NCI-H1694 treated with DMSO at 0.1 percent for 48 hours (cell line): ENCODE results near the gene XRCC4.
"Not testable (repeated sequence)": the region's sequence is repeated elsewhere in the genome, so short reads cannot be mapped to it uniquely, and the experiment has no call there.

Source experiments
- DNase-seq: peaks from one replicate; lab custom pipeline; 2025; lab: John Stamatoyannopoulos, UW

Gene XRCC4

DNA sequence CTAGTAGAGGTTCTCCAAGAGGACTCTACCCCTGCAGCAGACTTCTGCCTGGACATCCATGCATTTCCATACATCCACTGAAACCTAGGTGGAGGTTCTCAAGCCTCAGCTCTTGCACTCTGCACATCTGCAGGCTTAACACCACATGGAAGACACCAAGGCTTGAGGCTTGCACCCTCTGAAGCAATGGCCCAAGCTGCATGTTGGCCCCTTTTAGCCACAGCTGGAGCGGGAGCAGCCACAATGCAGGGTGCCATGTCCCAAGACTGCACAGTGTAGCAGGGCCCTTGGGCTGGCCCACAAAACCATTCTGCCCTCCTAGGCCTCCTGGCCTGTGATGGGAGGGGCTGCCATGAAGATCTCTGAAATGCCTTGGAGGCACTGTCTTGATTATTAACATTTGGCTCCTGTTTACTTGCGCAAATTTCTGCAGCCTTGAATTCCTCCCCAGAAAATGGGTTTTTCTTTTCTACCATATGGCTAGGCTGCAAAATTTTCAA lies 271.0 kb downstream of the XRCC4 start:
- no peak for DNase-seq

DNA sequence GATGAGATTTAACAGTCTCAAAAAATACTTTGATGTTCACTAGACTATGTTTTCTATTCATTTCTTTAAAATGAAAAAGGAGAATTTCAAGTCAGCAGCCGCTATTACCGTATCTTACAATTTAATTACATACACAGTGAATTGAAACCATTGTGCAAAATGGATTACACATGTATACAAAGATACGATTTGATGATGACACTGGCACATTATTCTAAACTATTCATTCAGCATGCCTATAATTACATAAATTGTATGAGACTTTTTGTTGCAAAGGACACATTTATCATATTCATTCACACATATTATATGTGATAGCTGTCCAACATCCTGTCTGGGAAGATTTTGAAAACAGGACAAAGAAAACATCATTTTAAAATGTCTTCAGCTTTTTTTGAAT lies 275.9 kb downstream of the XRCC4 start:
- DNase-seq, result no peak

DNA sequence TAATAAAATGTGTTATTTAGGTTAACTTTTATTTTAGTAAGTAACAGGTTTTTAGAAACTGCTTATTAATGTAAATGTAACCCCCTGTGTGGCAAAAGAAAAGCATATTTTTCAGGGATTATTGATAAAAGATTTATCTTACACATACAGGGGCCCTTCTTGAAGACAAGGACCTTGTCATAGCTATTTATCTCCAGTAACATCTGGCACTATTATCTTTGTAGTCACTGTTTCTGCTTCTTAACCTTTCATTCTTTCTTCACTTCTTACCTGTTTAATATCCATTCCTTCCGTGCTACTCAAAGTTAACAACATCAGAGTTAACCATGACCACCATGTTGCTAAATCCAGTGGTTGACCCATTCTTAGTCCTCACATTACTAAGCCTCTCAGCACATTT lies 276.4 kb downstream of the XRCC4 start:
- DNase-seq, result no peak

DNA sequence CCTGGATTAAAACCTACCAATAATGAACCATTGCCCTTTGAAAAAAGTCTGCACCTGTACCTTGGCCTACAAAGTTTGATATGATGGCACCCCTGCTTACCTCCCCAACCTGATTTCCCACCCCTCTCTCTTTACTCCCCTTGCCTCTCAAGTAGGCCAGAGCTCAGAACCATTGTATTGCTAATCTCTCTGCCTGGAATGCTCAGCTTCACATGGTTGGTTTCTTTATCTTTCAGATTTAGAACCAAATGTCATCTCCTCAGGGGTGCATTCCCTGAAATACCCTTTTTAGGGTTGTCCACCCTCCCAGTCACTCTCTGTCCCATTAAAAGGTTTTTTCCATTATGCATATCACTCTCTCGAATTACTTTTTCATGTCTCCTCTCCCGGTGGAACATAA lies 277.6 kb downstream of the XRCC4 start:
- no peak for DNase-seq

DNA sequence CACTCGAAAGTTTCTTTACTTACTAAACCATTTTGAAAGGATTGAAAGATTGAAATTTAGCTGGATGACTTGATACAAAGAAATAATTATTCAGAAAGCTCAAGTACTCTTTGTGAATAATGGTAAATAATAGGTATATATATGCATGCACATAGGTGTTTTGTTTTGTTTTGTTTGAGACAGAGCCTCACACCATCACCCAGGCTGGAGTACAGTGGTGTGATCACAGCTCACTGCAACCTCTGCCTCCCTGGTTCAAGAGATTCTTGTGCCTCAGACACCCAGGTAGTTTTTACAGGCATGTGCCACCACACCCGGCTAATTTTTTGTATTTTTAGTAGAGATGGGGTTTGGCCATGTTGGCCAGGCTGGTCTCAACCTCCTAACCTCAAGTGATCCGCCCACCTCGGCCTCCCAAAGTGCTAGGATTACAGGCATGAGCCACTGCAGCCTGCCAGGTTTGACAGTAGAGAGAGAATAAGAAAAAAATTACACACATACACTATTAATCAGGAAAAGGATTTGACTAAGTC lies 278.2 kb downstream of the XRCC4 start:
- not testable (repeated sequence) for DNase-seq

DNA sequence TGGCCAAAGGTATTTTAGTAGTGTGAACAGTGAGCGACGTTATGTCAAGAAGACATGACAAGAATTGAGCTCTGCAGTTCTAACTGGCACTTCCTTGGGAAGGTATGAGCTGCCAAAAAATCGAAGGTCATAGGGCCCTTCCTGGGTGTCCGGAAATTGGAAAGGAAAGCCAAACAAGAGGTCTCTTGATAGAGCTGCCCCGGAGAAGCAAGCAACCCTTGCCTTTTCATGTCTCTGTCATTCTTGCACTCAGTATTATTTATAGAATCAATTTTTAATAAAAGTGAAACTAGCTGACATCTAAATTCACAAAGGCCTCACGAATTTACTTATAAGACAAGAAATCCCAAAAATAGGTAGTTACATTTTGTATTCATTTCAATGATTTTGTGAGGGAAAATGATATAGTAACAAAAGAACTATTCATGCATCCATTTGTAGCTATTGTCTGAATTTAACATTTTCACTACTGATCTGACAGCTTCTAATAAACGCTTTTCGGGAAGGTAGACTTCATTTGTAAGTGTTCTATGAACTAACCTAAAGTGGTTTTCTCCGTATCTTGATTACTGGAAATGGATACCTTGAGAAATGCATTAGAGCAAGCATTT lies 280.4 kb downstream of the XRCC4 start:
- DNase-seq, result no peak

DNA sequence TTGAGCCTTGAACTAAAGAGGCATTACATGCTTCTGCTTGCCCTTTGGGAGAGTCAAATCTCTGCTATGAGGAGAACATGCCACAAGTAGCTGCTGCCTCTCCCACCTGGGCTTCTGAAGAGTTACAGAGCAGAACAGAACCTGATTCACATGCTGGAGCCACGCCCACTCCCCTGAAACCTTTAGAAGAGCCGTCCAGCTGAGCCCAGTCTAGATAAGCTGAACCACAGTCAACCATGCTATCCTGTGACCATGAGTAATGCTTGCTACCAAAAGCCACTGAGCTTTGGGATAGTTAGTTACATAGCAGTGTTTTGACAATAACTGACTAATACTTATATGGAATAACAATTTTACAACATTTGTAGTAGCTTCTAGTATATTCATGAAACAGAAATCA lies 283.2 kb downstream of the XRCC4 start:
- DNase-seq, result no peak

DNA sequence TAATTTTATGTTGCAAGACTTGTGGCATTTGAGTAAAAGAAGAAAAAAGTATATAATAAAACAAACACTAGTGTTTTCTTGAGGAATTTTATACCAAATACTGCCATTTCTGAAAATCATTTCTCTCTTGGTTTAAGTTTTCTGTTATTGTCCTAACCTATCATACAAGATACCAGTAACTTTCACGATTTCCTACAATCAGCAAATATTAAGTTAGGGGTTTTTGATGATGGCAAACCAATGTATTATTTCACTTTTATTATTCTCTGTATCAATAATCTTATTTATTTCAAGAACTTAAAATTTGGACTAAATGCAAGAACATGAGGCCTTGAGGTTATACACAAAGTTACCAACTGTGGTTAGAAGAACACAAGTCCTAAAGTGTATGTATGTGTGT lies 285.2 kb downstream of the XRCC4 start:
- no peak for DNase-seq

DNA sequence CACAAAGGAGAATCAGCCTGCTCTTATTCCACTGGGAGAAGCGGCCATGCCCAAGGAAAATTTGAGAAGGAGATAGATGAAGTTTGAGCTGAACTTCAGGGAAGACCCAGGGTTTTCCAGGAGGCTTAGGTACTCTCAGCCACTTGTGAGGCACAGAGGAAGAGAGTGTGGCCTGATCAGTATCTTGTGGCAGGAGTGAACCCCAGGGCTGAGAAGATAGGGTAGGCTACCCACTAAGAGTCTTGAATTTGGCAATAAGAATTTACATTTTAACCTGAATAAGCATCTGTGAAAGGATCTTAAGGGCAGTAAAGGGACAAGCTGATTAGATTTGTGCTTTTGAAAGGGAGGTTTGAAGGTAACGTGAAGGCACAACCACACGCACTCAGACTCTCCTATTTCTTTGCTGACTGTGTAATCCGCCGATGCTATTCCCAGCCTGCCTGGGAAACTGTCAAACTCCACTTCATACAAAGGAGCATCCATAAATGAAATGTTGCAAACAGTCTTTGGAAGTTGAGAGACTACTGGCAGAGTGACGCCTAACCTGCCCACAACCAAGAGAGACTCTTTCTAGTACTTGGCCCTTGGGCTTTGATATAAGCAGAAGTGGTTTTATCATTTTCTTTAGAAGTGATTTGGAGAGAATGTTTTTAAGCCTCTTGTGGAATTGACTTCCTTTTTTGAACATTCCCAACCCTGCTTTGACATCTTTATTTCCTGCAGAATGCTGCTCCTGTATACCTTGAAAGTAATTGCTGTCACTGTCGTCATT lies 286.0 kb downstream of the XRCC4 start:
- DNase-seq, result no peak

DNA sequence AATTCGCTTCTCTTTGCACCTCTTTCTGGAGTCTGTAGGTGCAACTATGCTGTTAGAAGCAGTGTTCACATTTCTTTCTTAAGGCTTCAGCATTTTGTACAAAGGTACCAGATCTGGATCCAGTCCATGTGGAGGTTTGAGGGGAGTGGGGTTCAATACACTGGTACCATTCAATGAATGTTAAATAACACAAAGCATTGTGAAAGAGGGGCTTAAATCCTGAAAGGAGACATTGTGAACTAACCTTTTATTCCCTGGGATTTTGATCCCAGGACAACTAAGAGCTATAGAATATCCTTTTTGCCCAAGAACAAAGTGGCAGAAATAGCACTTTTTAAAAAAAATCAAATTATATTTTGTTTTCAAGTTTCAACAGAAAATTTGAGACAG lies 286.5 kb downstream of the XRCC4 start:
- no peak for DNase-seq

DNA sequence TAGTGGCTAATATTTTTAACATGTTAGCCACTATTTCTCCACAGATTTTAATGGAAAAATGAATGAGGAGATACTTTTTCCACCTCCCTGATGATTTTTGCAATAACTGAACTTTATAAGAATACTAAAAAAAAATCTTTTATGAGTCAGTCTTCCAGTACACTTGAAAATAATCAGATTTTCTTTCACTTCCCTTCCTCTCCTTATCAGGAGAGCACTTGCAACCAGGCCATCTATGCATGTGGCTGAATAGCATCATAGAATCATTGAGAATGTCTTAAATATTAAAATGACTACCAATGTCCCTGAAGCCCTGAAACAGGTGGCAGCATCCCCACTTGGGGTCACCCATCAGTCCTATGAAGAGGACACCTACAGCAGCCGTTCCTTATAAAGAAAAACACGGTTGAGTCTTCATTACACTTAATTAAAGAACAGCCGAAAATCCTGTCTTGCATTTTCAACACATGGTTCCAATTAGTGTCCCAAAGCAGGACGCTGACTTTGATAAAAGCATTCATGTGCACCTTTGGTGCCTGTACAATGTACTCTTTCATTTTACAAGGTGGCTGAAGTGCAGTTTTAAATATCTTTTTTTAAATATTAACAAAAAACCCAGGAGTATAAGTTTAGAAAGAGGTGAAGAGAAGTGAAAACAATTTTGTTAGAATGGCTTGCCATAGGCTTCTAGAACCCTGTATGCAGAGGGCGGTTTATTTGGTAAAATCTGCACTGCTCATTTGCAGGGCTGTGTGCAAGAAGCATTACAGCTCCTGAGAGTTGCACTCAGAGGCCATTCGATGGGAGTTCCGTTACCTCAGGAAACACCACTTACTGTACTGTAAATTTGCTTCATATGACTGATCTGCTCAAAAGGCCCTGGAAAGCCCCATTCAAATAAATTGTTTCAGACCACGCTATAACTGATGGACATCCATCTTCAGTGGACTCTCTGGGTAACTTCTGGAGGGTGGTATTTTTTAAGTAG lies 287.3 kb downstream of the XRCC4 start:
- no peak for DNase-seq

DNA sequence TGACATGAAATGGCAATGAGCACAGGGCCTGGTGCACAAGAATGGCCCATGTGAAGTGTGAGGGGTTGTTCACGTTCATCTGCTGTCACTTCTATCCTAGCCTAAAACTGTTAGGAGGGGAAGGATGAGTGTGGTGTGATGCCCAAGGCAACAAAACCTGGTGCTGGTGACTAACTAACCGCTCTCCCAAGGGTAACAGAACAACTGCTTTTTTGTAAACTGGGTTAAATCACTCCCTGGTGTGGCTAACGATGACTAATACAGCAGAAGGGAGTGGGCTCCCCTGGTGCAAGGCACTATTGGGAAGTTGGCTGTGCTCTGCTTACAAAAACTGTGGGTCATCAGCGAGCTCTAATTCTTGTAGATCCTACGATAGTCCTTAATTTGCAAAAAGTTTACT lies 291.0 kb downstream of the XRCC4 start:
- DNase-seq, result no peak

DNA sequence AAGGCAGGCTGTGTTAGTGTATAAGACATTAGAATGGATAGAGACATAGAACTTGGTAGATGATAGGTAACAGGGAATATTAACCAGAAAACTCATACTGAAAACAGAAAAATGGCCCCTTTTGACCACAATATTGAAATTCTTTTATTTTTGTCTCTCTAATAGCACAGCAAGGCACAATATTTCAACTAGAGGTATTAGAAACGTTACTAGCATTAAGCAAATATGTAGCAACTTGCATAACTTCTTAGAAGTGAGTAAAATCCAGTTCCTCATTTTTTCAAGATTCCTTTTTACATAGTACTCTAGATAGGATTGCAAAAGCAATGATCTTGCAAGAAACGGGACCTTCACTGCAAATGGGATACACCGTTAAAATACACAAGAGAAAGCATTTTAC lies 291.5 kb downstream of the XRCC4 start:
- no peak for DNase-seq

DNA sequence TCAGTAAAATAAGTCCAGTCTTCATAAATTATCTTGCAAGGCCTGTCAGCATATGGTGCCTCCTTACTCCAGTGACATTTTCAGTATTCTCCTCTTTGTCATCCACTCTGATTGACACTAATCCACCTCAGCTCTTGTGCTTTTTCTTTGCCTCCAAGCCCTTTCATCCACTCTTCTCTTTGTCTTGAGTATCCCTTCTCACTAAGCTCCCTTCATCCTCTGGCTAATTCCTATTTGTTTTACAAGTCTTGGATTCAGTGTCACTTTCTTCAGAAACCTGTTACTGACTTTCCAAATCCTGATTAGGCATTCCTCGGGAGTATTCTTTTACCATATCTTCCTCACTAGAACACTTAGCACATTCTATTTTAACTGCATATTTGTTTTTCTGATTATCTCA lies 293.6 kb downstream of the XRCC4 start:
- DNase-seq, result no peak

DNA sequence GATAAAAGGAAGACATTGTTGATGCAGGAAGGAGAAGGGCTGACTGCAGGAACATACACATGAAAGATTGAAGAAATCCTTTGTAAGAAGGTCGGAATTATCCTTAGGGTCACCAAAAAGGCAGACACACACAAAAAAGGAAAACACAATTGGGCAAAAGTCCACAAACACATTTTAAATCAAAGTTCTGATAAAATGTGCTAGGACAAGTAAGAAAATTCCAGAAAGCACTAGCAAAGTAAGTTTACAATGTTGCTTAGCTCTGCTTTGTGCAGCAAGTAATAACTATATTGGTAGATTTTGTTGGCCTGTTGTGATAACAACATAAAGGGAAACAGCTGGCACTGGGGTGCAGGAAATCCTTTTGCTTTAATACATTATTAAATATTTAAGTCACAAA lies 294.4 kb downstream of the XRCC4 start:
- DNase-seq, result no peak

DNA sequence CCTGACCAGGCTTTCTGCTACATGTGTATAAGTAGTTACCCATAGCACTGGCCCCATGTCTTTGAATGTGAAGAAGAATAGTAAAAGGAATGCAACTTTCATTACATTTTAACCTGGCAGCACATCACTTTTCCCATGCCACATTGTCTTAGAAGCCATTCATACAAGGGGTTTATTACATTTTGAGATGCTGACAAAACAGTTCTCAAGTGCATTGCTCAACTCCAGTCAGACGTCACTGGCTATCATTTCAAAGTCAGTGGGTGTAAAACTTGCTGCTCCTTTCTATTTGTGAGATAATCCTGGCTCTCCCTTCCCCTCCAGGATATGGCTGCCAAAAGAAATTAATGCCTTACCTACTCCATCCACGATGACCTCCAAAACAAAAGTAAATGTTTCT lies 297.2 kb downstream of the XRCC4 start:
- no peak for DNase-seq

DNA sequence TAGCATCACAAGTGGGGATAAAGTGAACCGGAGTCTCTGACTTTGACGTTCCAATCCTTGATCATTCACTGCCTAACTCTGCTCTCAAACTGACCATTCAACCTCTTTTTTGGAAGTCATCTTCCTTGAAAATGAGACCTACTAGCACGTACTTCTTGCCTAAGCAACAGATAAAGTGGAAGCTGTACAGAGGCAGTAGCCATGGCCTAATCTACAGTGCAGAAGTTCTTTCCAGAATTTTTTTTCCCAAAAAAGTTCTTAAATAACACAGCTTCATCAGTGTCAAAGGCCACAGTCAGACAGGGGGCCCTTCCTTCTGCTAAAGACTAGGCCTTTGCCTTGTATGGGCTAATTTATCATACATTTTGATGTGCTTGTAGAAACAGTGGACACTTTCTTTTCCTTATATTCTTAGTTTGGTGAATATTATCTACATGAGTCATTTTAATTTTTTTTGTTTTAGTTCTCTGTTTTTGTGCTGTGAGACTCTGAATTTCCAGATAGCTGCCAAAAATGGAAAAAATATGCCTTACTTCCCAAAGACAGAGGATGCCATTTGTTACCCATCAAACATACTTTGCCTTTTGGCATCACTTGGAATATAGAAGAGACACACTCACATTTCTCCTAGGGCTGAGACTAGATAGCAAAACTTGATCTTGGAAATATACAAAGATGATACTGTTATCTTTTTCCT lies 297.9 kb downstream of the XRCC4 start:
- DNase-seq, result no peak

DNA sequence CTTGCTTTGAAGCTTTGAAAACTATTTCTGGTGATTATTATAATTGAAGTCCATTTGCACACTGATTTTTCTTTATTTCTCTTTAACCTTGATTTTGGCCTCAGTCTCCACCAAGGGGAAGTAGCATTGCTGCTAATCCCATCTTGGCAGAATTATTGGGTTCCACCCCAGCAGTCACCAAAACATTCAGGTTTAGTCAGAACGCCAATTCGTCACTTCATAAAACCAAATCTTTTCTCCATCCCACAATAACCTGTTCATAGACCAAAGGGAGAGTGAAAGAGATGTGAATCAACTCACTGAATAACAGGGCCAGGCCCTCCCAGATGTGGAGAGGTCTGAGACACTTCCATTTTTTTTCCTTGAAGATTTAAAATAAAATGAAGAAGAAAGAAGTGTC lies 299.1 kb downstream of the XRCC4 start:
- no peak for DNase-seq

DNA sequence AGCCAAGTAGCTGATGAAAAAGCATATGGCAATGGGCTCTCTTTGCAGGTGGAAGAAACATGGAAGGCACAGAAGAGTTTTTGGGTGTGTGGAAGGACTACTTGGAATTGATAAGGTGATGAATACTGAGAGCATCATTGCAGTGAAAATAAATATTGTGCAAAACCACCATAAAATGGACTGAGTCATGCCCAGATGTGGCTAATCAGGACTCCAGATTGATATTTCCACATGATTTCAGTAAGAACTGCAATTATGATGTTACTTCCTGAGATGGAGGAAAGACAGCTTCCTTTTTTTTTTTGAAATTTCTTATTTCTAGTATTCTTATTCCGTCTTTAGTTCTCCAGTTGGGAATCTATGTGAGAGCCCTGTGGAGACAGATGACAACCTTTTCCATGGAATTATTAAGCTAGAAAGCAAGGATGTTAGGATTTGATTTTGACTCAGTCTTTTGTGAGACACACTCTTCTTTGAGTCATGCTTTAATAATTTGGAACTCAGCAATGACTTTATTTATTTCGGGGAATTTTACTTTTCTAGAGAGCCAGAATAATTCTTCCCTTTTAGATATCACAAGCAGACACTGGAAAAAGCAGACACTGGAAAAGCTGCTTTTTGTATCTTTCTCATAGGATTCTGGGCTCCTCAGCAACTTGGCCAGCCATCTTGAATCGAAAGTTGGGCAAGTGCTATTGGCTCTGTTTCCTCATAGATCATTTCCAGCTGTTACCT lies 300.0 kb downstream of the XRCC4 start:
- DNase-seq, result no peak

DNA sequence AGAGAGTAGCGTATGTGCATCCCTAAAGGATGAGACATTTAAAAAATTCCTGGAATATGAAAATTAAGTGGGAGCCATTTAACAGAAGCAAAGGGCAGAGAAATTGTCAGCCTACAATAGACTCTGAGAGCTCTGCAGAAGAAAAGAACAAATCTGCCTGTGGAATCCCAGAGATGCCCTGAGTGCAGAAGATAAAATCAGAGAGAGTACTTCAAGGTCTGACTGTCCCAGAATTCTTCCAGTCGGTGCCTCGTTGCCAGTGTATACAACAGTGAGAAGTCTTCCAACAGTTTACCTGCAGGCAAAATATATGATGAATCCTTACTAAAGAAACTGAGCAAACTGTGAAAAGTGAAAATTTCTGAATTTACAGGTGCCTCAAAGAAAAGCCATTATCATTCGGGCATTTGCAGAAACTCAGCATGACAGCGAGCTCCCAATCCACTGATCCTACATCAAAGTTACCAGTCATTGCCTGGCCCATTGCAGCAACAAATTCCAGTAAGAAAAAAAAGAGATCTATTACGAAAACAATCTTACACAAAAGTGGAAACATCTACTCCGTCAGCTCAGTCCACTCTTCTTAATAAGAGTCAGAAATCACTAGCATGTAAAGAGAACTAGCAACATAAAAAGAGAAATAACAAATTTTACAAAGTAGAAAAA lies 301.4 kb downstream of the XRCC4 start:
- no peak for DNase-seq
